ENCODE data around the gene TMEM41A.

DNA sequence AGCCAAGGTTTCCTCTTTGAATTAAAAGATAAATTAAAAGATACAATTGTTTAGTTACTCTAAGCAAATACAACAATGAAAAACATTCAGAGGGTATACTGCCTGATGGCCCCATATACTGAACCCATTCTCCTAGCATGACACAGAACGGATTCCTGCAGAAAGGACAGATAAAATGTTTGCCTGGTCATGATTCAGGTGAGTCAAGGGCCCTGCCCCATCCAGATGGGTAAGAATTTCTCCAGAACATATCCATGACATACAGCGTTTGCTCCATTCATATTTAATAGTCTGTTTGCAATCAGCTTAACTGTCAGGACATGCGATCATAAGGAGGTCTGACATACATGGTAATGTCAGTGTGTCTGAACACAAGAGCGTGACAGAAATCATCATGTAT, 8.6 kb downstream of the TMEM41A start:
- TF ChIP-seq NFIC (IDR thresholded peaks at IDR 0.05) (no peak), CREB1 (IDR thresholded peaks at IDR 0.05; ENCODE audit: low read depth) (no peak), RAD21 (IDR thresholded peaks at IDR 0.05; ENCODE audit: low read depth) (no peak), TCF12 (IDR thresholded peaks at IDR 0.05; ENCODE audit: low read depth) (no peak), TAF1 (IDR thresholded peaks at IDR 0.05; ENCODE audit: low read depth) (no peak), TEAD4 (IDR thresholded peaks at IDR 0.05) (no peak), EGR1 (IDR thresholded peaks at IDR 0.05) (no peak), ZBTB7A (IDR thresholded peaks at IDR 0.05; ENCODE audit: low read depth) (no peak), YY1 (IDR thresholded peaks at IDR 0.05; ENCODE audit: low read depth) (no peak), USF1 (IDR thresholded peaks at IDR 0.05) (no peak), EP300 (IDR thresholded peaks at IDR 0.05; ENCODE audit: borderline replicate concordance) (no peak)
- TF ChIP-seq, protein P1, sequence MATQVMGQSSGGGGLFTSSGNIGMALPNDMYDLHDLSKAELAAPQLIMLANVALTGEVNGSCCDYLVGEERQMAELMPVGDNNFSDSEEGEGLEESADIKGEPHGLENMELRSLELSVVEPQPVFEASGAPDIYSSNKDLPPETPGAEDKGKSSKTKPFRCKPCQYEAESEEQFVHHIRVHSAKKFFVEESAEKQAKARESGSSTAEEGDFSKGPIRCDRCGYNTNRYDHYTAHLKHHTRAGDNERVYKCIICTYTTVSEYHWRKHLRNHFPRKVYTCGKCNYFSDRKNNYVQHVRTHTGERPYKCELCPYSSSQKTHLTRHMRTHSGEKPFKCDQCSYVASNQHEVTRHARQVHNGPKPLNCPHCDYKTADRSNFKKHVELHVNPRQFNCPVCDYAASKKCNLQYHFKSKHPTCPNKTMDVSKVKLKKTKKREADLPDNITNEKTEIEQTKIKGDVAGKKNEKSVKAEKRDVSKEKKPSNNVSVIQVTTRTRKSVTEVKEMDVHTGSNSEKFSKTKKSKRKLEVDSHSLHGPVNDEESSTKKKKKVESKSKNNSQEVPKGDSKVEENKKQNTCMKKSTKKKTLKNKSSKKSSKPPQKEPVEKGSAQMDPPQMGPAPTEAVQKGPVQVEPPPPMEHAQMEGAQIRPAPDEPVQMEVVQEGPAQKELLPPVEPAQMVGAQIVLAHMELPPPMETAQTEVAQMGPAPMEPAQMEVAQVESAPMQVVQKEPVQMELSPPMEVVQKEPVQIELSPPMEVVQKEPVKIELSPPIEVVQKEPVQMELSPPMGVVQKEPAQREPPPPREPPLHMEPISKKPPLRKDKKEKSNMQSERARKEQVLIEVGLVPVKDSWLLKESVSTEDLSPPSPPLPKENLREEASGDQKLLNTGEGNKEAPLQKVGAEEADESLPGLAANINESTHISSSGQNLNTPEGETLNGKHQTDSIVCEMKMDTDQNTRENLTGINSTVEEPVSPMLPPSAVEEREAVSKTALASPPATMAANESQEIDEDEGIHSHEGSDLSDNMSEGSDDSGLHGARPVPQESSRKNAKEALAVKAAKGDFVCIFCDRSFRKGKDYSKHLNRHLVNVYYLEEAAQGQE (IDR thresholded peaks at IDR 0.05; ENCODE audit: low read depth): no peak
- TF ChIP-seq, protein P2, sequence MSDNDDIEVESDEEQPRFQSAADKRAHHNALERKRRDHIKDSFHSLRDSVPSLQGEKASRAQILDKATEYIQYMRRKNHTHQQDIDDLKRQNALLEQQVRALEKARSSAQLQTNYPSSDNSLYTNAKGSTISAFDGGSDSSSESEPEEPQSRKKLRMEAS (IDR thresholded peaks at IDR 0.05): no peak
